ENCODE measurements around the gene KIFAP3. TPM values are rescaled to one million over a fixed set of nuclear protein-coding genes. Genes with fewer than 3 reads are reported as not detected.
"Not testable (repeated sequence)": the region's sequence is repeated elsewhere in the genome, so short reads cannot be mapped to it uniquely, and the experiment has no call there.

Gene KIFAP3
- total RNA-seq, 1 donor from 2014 or later: 26.6 TPM

DNA sequence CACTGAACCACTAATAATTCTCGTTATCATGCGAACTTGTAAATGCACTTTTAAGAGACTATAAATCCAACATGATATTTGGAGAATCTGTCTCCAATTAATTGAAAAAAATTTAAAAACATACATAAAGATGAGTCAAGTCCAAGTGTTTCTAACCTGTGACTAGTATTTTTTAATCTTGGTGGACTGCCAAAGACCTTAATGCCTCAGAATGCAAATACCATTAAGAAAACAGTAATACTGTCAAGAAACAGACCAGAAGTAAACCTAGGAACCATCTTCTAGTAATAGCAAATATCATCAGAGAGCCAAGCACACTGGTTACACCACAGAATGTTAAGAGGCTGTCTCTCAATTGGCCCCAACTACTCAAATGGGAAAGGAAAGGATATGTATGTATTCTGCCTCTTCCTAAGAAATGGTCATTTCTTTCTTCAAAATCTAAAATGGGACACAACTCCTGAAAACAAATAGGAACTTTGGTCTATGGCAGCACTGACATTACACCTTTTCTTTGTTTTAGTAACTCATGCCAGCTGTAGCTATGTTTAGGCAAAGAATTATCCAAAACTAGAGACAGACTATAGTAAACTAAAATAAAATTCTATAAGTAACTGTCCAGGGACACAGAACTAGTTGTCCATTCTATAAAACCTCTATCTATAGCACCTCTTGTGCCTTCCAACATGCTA is 196.5 kb downstream of the KIFAP3 start:
- TF ChIP-seq, protein P1, sequence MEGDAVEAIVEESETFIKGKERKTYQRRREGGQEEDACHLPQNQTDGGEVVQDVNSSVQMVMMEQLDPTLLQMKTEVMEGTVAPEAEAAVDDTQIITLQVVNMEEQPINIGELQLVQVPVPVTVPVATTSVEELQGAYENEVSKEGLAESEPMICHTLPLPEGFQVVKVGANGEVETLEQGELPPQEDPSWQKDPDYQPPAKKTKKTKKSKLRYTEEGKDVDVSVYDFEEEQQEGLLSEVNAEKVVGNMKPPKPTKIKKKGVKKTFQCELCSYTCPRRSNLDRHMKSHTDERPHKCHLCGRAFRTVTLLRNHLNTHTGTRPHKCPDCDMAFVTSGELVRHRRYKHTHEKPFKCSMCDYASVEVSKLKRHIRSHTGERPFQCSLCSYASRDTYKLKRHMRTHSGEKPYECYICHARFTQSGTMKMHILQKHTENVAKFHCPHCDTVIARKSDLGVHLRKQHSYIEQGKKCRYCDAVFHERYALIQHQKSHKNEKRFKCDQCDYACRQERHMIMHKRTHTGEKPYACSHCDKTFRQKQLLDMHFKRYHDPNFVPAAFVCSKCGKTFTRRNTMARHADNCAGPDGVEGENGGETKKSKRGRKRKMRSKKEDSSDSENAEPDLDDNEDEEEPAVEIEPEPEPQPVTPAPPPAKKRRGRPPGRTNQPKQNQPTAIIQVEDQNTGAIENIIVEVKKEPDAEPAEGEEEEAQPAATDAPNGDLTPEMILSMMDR (IDR thresholded peaks at IDR 0.05; ENCODE audit: insufficient read depth, low read length, poor library complexity, severe bottlenecking): no peak
- Histone ChIP-seq H3K36me3 (ENCODE audit: control insufficient read depth, insufficient read depth, low read length) (no peaks in the 10 kb centered on the region), H3K27me3 (ENCODE audit: control insufficient read depth, insufficient read depth, low read length) (no peaks in the 10 kb centered on the region), H3K4me3 (ENCODE audit: low read depth, low read length) (no peak overlapping the region)
- no peak for DNase-seq (ENCODE audit: low read depth)

DNA sequence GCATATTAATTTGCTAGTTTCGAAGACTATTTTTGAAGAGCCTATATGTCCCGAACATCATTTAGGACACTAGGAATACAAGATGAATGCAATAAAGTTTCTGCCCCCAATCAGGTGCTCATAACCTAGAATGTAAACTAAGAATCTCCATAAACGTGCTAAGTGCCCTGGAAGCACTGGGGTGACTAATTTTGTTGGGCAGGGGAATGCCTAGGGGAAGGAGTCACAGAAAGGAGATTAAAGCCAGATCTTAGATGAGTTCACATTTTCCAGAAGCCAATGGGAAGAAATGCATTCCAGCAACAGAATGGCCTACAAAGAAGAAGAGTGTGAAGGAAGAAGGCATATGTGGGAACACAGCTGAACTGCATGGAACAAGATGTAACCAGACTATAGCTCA is 200.3 kb downstream of the KIFAP3 start:
- Histone ChIP-seq H3K27me3 (ENCODE audit: control insufficient read depth, insufficient read depth, low read length) (no peaks in the 10 kb centered on the region), H3K4me3 (ENCODE audit: low read depth, low read length) (no peak overlapping the region), H3K36me3 (ENCODE audit: control insufficient read depth, insufficient read depth, low read length) (no peaks in the 10 kb centered on the region)
- no peak for DNase-seq (ENCODE audit: low read depth)
- TF ChIP-seq, protein P1 (IDR thresholded peaks at IDR 0.05; ENCODE audit: insufficient read depth, low read length, poor library complexity, severe bottlenecking): no peak

DNA sequence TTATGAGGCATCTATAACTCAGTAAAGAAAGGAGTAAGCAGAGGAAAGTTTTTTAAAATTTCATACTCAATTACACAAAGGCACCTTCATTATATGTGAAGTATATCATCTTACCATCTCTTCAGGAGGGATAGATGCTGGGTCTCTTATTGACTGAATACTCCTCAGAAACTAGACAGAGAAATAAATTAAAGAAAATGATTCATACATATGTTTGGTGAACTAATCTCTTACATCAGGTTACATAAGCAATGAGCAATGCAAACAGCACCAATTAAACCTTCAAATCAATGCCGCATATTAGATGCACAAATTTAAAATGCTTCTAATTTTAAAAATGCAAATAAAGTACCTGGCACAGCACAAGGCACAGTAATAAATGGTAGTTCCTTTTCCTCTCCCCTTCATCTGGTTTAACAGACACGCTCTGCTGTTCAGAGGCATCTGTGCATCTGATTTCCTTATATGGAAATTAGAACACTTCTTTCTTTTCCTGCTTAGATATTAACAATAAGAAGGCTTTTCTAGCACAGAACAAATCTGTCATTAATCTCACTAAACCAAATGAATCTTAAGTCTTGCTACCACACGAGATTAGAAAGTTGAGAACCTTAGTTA is 200.8 kb downstream of the KIFAP3 start:
- DNase-seq (ENCODE audit: low read depth): no peak
- no peaks in the 10 kb centered on the region for H3K27me3 ChIP-seq (ENCODE audit: control insufficient read depth, insufficient read depth, low read length)
- H3K4me3 ChIP-seq (ENCODE audit: low read depth, low read length): no peak overlapping the region
- no peaks in the 10 kb centered on the region for H3K36me3 ChIP-seq (ENCODE audit: control insufficient read depth, insufficient read depth, low read length)
- TF ChIP-seq, protein P1 (IDR thresholded peaks at IDR 0.05; ENCODE audit: insufficient read depth, low read length, poor library complexity, severe bottlenecking): no peak

DNA sequence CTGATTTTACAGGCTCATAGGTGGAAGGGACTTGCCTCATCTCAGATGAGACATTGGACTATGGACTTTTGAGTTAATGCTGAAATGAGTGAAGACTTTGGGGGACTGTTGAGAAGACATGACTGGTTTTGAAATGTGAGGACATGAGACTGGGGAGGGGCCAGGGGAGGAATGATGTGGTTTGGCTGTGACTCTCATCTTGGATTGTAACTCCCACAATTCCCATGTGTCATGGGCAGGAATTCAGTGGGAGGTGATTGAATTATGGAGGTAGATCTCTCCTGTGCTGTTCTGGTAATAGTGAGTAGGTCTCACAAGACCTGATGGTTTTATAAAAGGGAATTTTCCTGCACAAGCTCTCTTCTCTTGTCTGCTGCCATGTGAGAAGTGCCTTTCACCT is 201.6 kb downstream of the KIFAP3 start:
- Histone ChIP-seq H3K27me3 (ENCODE audit: control insufficient read depth, insufficient read depth, low read length) (no peaks in the 10 kb centered on the region), H3K36me3 (ENCODE audit: control insufficient read depth, insufficient read depth, low read length) (no peaks in the 10 kb centered on the region), H3K4me3 (ENCODE audit: low read depth, low read length) (no peak overlapping the region)
- no peak for DNase-seq (ENCODE audit: low read depth)
- TF ChIP-seq, protein P1 (IDR thresholded peaks at IDR 0.05; ENCODE audit: insufficient read depth, low read length, poor library complexity, severe bottlenecking): no peak

DNA sequence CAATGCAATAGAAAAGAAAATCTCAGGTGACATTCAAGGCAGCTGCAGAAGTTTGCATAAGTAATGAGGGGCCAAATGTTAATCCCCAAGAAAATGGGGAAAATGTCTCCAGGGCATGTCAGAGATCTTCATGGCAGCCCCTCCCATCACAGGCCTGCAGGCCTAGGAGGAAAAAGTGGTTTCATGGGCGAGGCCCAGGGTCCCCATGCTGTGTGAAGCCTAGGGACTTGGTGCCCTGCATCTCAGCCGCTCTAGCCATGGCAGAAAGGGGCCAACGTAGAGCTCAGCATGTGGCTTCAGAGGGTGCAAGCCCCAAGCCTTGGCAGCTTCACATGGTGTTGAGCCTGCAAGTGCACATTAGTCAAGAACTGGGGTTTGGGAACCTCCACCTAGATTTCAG is 202.5 kb downstream of the KIFAP3 start:
- not testable (repeated sequence) for H3K36me3 ChIP-seq (ENCODE audit: control insufficient read depth, insufficient read depth, low read length); H3K27me3 ChIP-seq (ENCODE audit: control insufficient read depth, insufficient read depth, low read length); DNase-seq (ENCODE audit: low read depth); H3K4me3 ChIP-seq (ENCODE audit: low read depth, low read length)

Other genes with a start within 250 kb of the KIFAP3 start
- 5.7 and 6.4 TPM in 2 replicates for gene SCYL3, start 180.8 kb downstream of the KIFAP3 start, total RNA-seq
- gene NTMT2, start 71.3 kb upstream of the KIFAP3 start, total RNA-seq: not detected in 2 replicates

Measured in kidney epithelial cell (primary cell).